HG03095 (cell line): ENCODE data around the gene ZNF222.
A peak's percentile ranks its signal among the peaks of the same experiment; 100 is the strongest.

Source experiments
- ATAC-seq: cut with Tn5 transposase; IDR thresholded peaks from one replicate; pipeline ENCODE4 v1.9.1; 2021; ENCODE audit warnings: moderate library complexity; ENCODE audit not compliant: unreplicated experiment

ZNF222 gene

GRCh38 chr19:44051650-44052402 lies 26.6 kb downstream of the ZNF222 start, which contains the start of gene ZNF223:
ZNF223 (plus strand) TSS chr19:44052036; CDS start chr19:44055177, 3,141 bp downstream.
- ATAC-seq: no peak

GRCh38 chr19:44055870-44056269 lies 30.7 kb downstream of the ZNF222 start:
- ATAC-seq: no peak

GRCh38 chr19:44059229-44059628 lies 34.0 kb downstream of the ZNF222 start:
- no peak for ATAC-seq

- ATAC-seq: no peak
Measured at GRCh38 chr19:44061038-44061437, 35.9 kb downstream of the ZNF222 start.

GRCh38 chr19:44066305-44066704 lies 41.1 kb downstream of the ZNF222 start:
- no peak for ATAC-seq

- no peak for ATAC-seq
Measured at GRCh38 chr19:44069415-44069814, 44.2 kb downstream of the ZNF222 start.

GRCh38 chr19:44071824-44072542 lies 46.8 kb downstream of the ZNF222 start, which contains the start of gene ZNF284:
ZNF284 (plus strand) TSS chr19:44072159; CDS start chr19:44076390, 4,231 bp downstream.
- ATAC-seq: peak; percentile 95

- ATAC-seq: no peak
Measured at GRCh38 chr19:44072543-44073401, 47.6 kb downstream of the ZNF222 start.

GRCh38 chr19:44076325-44076724 lies 51.1 kb downstream of the ZNF222 start:
- ATAC-seq: no peak
